Measurements from ENCODE around the gene ZNF425.

- TF ChIP-seq CTCF (IDR thresholded peaks at IDR 0.05) (no peak), EZH2 (IDR thresholded peaks at IDR 0.05) (no peak), EZH2phosphoT487 (IDR thresholded peaks at IDR 0.05) (no peak)
Measured at GRCh38 chr7:149166142-149166541, 40.0 kb upstream of the ZNF425 start.
